NCI-H187 (cell line): ENCODE results near the gene MRPS27.
"Not testable (repeated sequence)": the region's sequence is repeated elsewhere in the genome, so short reads cannot be mapped to it uniquely, and the experiment has no call there.

Experiments used
- DNase-seq, 2 experiments: peaks; one replicate each; lab custom pipeline; 2025; lab: John Stamatoyannopoulos, UW

Gene MRPS27

DNA sequence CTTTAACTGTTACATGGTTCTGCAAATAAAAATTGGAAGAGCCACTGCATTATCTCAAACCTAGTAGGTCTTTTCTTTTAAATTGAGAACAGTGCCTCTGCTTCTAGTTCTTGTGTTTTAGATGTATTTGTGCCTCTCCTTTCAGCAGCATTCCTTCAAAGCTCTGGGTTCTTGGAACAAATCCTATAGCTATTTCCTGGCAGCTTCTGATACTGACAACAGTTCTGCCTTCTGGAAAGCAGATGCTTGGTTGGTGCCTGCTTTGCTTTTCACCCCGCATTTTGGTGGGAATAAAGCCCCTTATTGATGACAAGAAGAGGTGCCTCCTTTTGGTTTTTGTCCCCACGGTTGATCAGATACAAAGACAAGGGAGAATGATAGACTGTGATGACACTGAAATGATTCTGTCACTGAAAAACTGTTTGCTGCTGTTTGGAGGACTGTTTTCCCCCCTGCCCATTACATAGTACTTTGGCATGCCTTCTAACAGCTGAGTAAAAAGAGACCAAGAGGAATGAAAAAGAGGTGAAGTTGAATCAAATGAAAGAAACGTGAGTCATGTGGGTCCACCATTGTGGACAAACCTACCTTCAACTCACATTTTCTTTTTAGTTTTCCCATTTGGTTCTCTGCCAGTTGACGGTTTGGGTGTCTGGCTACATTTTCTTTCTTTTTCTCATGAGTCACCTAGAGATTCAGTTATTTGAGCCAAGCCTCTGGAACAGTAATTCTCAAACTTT lies 5.7 kb upstream of the MRPS27 start:
- DNase-seq: no peak

DNA sequence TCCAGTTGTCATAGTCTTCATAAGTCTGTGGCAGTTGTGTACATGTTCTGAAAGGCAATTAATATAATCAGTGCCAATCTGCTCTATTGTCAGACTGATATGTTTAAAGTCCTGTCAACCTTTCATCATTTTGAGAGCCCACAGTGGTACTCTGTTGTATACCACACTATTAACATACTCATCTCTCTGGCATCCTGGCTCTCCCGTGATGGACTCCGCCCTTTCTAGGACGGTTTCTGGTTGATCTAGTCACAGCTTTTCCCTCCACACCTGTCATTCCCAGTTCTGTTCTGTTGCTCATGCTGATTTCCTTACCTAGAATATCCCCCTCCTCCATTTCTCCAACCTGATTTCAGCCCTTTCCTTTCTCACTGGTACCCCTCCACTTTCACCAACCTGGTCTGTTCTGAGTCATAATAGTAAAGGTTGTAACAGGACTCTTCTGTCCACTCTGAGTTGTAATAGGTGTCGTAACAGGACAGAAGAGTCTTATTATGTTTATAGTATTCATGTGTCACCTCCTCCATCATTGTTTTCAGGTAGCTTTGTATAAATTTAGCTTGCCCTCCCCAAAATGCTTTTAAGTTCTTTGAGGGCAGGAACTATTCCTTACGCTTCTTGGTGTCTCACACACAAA lies 4.3 kb upstream of the MRPS27 start:
- DNase-seq: no peak

DNA sequence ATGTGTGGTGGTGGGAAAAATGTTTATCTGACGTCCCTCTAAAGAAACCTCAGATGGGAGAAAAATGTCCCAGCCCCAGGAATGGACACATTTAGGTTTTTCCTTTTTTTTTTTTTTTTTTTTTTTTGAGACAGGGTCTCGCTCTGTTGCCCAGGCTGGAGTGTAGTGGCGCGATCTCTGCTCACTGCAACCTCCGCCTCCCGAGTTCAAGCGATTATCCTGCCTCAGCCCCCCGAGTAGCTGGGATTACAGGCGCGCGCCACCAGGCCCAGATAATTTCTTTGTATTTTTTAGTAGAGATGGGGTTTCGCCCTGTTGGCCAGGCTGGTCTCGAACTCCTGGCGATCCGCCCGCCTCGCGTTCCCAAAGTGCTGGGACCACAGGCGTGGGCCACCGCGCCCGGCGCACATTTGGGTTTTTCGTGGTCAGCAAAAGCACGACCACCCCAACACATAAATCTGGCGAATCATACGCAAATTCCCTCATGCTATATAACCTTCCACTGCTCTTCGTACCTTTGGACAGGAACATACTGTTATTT lies 535 bp downstream of the MRPS27 start:
- not testable (repeated sequence) for DNase-seq

DNA sequence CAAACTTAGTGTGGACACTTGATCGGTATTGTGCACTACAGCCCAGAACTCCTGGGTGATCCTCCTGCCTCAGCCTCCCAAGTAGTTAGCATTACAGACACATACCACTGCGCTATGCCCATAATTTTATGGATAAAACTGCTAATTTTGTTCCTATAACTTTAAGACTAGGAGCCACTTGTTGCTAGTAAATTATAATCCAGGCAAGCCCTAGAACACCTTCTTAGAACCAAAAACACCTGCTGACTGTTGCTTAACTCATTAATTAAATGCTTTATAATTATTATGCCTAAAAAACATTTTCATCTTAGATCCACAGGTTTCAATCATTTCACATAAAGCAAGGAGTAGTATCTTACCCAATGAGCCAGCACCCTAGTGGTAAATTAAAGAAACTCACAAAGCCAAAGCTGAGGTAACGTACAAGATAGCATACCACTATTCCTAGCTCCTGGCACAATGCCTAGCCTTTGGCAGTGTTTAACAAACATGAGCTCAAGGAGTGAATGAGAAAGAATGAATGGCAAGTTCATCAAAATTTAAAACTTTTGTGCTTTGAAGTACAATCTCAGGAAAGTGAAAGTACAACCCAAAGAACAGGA lies 5.4 kb downstream of the MRPS27 start:
- DNase-seq: no peak

DNA sequence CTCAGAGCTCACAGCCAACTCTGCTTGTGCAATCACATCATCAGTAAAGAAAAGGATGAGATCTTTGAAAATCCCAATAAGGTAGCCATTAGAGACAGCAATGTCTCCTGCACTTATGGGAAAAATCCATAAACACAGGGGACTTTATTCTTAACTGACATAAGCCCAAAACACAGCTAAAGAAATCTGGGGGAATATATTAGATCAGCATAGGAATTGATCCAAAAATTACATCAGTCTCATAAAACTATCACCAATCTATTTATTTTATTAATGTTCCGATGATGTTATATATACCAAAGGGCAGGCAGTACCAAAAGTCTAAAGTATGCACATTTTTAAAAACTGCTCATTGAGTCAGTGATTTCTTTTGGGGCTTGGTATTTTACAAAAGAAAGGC lies 6.9 kb downstream of the MRPS27 start:
- DNase-seq: no peak

DNA sequence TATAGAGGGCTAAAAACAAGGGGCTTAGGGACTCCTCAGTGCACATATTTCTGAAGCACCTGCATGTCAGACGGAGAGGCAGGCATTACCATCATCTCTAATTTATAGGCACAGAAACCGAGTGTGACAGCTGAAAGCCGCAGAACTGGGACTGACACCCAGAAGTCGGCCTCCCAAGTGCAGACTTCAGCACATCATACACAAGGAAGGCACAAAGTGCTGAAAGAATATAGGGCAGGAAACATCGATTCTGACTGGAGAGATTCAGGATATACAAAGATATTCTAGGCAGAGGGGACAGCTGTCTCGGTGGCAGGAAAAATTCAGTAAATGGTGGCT lies 11.2 kb downstream of the MRPS27 start:
- no peak for DNase-seq

DNA sequence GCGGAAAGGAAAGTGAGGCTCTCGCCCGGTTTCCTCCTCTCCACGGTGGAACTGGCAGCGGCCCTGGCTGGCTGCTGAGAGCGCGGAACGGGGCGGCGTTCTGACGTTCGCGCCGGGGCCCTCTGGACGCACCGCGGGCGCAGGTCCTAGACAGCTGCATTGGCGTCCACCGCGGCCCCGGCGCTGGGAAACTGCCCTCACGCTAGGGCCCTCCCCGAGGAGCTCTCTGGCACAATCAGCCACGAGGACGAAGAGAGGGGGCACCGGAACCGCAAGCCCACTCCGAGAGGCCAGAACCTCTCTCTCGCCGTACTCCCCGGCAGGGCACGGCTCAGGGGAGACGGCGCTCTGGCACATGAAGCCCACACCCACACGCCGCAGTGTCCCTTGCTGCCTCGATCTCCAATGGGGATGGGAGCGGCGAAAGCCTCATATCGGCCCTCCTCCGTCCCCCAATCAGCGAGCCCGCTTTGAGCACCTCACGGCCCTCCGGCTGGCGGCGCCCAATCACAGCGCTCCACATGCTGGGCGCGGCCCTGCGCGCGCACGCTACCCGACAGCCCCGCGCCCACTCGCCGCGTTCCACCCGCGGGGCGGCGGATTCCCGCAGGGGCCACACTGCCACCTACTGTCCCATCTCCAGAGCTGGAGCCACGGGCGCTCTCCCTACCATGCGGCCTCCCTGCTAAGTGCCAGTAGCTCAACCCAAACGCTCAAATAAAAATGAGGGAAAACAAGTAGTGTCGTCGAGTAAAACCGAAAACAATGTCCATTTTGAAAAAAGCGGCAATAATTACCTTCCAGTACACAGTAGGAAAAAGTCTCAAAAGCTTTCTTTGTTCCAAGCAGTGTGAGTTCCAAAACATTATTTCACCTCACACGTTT lies 11.8 kb downstream of the MRPS27 start:
- peak; percentile 95 to 96 for DNase-seq

DNA sequence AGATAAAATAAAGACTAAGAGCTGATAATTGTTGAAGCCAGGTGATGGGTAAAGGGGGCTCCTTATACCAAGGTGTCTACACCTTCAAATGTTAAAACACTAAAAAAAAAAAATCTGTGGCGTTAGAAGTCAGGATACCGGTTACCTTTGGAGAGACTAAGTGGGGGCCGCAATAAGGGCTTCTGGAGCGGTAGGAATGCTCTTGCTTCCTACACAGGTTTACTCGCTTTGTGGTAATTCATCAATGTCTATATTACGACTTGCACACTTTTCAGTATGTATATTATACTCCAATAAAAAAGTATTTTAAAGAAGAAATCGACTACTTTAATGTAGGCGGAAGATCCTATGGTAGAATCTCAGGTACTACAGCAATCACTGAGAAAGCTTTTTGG lies 12.5 kb downstream of the MRPS27 start:
- no peak for DNase-seq

DNA sequence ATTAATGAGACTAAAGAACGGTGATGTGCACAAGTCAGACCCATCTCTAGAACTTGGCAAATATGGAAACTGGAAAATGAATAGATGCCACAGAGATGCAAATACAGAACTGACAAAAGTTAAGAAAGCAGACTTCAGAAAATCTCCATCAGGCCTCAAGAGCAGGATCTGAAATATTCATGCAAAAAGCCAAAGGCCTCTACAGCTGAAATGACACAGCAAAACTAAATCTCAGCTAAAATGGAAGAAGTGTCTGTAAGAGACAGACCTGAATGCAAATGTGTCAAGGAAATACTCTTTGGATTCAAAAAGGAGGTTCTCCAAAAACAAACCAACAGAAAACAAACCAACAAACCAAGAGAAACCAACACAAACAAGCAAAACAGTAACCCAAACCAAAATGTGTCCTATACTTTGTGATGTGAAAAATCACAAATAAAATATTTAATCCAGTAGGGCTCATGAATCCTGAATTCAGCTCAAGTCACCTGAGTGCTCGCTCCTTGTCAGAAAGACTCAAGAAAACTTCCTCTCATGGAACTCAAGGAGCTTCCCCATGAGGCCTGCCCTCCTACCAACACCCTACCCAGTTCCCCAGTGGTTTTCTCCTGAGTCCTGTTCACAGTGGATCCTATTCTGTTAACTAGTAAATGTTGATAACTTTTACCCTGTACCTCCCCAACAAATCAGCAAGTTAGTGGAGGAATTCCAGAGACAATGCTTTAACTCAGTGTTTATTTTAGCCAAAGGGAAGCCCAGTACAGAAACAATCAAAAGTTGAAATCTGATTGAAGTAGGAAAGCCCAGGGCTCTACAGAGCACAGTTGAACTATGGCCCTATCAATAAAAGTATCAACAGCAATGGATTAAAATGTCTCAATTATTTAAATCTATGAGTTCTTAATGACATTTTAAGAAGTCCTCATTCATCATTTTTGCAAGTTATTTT lies 14.6 kb downstream of the MRPS27 start:
- DNase-seq: no peak

DNA sequence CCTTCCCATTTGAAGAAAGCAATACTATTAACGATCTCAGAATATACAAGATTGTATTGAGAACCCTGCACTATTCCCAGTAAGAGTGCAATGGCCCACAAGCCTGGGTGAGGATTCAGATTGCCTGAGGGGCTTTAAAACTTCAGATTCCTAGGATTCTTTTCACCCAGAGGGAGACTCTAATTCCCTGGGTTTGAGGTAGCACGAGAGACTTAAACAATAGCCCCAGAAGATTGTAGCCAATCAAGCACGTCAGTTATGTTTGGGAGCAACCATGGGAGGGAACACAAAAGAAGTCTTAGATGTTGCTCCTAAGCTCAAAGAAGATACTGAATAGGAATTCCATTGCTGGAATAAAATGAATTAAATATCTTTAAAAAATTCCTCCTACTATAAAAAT lies 17.9 kb downstream of the MRPS27 start:
- DNase-seq: no peak

DNA sequence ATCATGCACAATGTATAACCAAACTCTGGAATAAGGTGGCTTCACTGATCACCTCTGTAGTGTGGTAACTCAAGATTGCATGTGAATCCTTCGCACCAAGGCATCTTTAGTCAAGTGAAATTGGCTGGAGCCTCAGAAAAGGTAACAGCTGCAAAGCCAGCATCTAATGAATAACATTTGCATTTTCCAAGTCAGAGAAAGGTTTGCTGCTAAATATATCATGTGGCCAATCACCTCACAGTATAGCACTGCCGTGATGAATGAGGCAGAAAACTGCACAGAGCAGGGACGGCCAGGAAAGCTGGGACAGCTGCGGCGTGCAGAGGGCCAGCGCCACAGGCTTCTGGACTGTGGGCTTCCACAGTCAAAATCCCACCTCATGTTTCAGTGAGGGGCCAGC lies 18.5 kb downstream of the MRPS27 start:
- no peak for DNase-seq

DNA sequence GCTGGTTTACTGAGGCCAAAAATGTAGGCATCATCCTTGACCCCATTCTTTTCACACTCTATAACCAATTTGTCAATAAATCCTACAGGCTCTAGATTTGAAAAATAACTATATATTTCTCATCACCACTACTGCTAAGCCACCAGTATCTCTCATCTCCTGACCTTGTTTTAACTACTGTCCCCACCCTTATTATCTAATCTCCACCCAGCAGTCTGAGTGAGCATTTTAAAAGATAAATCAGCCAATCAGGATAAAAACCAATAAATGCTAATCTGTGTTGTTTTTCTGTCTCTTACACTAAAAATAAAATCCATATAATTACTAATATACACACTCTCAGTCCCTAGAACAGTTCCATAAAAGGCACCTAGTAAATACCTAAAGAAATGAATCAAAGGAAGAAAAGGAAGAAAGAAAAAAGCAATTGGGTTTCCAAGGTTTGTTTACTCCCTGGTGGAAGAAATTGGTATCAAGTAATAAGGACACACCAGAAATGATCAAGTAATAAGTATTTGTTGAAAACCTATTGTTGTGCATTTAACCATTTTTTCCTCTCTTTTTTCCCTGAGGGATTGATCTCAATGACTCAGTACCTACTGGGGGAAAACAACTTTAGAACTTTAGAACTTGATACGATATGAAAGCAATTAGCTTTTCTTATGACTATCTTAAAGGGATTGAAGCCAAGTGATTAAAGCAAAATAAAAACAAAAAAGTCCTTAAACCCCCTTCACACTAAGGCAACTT lies 19.3 kb downstream of the MRPS27 start:
- DNase-seq: no peak

DNA sequence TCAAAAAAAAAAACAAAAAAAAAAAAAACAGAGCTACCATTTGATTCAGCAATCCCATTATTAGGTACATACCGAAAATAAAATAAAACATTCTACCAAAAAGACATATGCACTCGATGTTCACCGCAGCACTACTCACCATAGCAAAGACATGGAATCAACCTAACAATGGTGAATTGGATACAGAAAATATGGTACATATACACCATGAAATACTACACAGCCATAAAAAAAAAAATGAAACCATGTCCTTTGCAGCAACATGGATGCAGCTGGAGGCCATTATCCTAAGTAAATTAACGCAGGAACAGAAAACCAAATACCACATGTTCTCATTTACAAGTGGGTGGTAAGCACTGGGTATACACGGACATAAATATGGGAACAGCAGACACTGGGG lies 21.3 kb downstream of the MRPS27 start:
- DNase-seq: no peak

DNA sequence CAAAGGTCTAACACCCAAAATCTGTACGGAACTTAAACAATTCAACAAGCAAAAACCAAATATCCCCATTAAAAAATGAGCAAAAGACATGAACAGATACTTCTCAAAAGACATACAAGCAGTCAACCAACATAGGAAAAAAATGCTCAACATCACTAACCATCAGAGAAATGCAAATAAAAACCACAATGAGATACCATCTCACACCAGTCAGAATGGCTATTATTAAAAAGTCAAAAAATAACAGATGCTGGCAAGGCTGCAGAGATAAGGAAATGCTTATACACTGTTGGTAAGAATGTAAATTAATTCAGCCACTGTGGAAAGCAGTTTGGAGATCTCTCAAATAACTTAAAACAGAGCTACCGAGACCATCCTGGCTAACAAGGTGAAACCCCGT lies 21.9 kb downstream of the MRPS27 start:
- DNase-seq: not testable (repeated sequence)

DNA sequence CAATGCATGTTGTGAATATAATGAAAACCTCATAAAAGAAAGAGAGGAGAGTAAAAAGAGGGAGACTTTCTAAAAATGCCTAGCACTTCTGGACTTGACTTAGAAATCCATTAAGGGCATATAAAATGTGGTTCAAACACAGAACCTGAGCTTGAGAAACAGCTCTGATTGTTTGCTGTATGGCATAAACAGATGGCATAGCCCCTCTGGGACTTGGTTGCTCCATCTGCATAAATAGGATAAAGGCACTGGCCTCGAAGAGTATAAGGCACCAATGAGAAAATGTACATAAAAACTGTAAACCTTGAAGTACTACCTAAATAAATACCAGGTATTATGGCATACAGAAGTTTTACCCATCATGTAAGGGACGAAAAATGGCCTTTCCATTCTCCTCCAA lies 23.8 kb downstream of the MRPS27 start:
- DNase-seq: no peak

DNA sequence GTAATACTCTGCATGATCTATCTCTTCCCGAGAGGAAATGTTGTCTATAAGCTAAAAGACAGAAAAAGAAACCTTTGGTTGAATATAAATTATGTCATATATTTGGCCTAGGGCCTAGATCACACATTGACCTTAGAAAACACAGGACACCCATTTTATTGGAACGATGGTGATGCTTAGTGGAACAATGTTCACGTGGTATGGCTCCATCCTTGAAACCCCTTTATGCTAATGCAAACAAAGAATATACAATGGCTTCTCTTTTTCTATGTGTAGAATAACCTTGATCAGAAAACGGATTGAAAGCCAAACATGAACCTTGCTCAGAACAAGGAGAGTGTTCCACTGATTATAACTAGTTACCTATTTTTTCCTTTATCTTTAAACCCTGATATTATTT lies 24.5 kb downstream of the MRPS27 start:
- DNase-seq: no peak

DNA sequence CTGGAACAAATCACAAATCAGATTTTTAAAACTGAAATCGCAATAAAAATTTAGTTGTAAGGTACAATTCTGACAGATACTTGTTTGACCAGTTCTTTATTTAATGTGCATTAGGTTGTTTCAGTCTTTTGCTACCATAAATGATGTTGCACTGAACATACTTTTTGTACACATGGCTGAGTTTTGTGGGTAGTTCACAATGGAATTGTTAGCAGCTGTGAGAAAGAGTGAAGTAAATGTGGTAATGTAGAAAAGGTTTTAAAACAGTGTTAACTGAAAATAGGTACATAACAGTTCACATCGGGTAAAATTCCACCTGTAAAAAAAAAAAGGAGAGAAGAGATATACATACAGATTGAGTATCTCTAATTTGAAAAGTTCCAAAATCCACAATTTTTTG lies 25.6 kb downstream of the MRPS27 start:
- DNase-seq: no peak

DNA sequence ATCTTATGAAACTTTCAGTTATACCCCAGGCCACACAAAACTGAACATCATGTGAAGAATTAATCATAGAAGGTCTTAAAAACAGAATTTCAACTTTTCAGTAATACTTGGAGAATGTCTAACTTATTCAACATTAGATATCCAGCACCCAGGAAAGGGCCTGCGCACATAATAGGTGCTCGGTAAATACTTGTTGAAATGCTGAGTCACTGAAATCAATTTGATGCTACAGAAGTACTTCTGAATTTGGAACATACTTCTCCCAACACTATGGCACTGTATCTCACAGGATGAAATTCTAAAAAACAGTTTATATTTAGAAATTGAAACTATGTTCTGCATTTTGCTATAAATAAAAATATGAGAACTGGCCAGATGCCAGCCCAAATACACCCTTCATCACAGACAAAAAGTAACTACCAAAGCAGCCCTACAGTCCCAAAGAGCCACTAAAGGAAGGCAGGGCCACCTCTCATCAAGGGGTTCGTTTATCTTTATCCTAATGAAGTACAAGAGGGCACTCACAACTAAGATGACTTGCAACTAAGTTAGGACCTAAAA lies 26.5 kb downstream of the MRPS27 start:
- DNase-seq: no peak

DNA sequence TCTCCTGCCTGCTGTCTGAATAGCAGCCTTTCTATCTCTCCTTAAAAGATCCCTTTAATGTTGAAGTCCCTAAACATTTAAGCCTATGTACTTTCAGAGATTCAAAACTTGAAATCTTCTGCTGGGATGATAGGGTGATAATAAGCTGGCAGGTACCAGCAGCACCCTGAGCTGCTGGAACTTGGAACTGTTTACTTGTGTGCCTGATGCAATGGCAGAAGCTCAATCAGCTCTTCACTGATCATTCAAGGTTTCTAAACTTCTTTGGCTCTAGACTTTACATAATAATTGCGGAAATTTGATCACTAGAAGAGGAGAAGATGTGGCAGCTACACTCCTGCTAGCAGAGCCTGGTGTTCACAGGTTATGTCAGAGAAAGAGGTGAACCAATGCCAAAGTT lies 27.6 kb downstream of the MRPS27 start:
- no peak for DNase-seq

DNA sequence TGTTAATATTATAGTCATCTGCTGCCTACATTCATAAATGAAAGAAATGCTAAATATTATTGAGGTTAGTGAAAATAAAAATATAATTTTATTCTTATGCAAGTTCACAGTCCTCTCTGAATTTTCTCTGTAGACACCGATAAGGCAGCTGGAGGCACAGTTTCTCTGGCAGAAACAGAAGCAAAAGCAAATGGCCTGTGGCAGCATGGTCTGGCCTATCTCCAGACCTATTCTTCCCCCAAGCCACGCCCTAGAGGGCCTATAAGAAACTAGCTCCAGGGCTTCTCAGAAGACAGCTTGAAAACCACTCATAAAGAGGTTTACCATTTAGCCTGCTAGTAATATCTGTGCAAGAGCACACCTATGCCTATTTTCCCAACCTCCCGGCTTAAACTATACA lies 28.4 kb downstream of the MRPS27 start:
- DNase-seq: no peak
